ENCODE results near the gene MAST3.
A peak's percentile ranks its signal among the peaks of the same experiment; 100 is the strongest.

The MAST3 gene

GRCh38 chr19:18097217-18097992 lies at the start of gene MAST3:
MAST3 (plus strand) TSS chr19:18097778; CDS start chr19:18097793, 15 bp downstream.
- peak; percentile 80 to 87 for DNase-seq (ENCODE audit: low read depth in 1 of 2, low spot score in 1 of 2)

GRCh38 chr19:18049385-18049784 lies 48.2 kb upstream of the MAST3 start:
- no peak for DNase-seq (ENCODE audit: low read depth in 1 of 2, low spot score in 1 of 2)

DNA sequence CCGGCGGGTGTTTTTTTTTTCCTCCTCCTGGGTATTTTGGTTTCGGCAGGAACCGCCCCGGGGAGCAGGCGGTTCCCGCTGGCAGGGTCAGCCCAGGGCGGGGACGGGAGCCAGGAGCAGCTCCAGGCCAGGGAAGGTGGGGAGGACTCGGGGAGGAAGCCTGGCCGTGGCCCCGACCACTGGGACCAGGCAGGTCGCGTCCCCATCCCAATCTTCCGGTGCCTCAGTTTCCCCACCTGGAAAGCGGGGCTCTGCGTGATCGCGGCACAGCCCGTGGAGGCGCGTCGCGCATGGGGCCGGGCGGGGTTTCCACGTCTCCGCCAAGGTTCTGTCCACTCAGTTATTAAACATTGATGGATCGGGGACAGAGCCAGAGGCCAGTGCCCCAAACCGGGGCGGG lies 45.7 kb upstream of the MAST3 start:
- DNase-seq (ENCODE audit: low read depth in 1 of 2, low spot score in 1 of 2), result no peak

- DNase-seq (ENCODE audit: low read depth in 1 of 2, low spot score in 1 of 2), result no peak
Measured at GRCh38 chr19:18053576-18054219, 43.9 kb upstream of the MAST3 start.

DNA sequence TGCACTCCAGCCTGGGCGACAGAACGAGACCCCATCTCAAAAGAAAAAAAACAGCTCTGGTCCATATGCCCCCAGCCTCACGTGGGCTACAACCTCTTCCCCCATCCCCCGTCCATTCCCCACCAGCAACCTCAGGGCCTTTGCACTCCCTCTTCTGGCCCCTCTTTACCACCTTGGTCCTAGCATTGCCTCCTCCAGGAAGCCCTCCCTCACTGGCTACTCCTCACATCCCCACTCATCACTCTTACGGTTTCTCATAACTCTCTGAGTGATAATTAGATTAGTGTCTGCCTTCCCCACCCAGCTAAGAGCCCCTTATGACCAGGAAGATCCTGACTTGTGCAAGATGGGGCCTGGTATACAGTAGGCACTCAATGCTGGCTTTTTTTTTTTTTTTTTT lies 41.6 kb upstream of the MAST3 start:
- no peak for DNase-seq (ENCODE audit: low read depth in 1 of 2, low spot score in 1 of 2)

- no peak for DNase-seq (ENCODE audit: low read depth in 1 of 2, low spot score in 1 of 2)
Measured at GRCh38 chr19:18057557-18057956, 40.0 kb upstream of the MAST3 start.

GRCh38 chr19:18058208-18059009 lies 39.2 kb upstream of the MAST3 start:
- DNase-seq (ENCODE audit: low read depth in 1 of 2, low spot score in 1 of 2), result peak; percentile 64 to 69

DNA sequence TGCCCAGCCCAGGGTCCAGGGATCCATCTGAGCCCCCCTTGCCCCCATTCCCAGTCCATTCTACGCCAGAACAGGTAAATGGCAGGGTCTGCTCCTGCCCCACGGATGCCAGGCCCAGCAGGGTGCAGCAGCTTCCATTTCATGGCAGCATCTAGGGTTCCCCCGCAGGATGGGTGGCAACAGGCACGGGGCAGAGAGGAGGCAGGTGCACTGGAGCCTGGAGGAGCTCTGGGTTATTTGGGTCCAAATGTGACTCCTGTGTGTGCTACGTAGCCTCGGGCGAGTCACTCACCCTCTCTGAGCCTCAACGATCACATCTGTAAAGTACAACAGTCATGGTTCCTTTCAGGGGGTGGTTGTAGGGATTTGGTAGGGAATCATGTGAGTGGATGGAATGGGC lies 38.3 kb upstream of the MAST3 start:
- DNase-seq (ENCODE audit: low read depth in 1 of 2, low spot score in 1 of 2), result no peak

GRCh38 chr19:18059902-18060301 lies 37.7 kb upstream of the MAST3 start:
- DNase-seq (ENCODE audit: low read depth in 1 of 2, low spot score in 1 of 2), result no peak

DNA sequence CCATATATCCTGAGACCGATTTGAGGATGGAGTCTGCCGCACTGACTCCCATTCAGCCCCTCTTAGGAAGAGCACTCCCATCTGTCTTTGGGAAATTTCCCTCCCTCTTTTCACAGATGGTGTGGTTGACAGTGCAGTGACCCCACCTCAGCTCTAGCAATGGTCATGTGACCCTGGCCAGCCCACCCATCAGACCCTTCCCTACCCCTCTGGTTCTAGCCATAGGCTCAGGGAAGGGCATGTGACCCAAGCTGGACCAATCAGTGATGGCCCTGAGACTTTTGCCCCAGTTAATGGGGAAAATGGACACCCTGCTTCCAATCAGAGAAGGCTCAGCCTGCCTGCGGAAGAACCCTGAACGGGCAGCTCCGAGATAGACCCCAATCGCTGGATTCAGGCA lies 37.1 kb upstream of the MAST3 start:
- no peak for DNase-seq (ENCODE audit: low read depth in 1 of 2, low spot score in 1 of 2)

DNA sequence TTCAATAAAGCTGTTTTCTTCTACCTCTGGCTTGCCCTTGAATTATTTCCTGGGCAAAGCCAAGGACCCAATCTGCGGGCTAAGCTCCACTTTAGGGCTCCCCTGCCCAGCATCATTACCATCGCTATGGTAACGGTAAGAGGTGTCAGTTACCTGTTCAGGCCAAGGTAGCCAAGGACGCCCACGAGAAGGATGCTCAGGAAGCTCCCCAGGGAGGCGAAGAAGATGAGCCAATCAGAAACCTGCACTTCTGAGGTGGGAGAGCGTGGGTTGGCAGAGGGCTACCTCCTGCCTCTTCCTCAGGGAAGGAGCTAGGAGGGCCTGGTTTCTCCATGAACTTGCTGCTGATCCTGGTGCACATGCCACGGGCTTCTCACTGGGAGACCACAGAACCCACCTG lies 35.5 kb upstream of the MAST3 start:
- no peak for DNase-seq (ENCODE audit: low read depth in 1 of 2, low spot score in 1 of 2)

- DNase-seq (ENCODE audit: low read depth in 1 of 2, low spot score in 1 of 2), result no peak
Measured at GRCh38 chr19:18063463-18063862, 34.1 kb upstream of the MAST3 start.

DNA sequence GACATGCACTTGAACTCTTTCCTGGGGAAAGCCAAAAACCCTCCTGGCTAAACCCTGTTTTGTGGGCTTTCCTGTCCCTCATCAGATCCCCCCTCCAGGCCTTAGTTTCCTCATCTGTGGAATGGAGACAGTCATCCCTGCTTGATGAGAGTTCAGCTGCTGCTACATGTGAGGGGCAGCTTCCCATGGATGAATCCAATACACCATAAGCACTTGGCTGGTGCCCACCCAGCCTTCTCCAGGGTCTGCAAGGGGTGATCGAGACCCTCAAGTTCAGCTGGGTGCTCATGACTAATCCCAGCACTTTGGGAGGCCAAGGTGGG lies 32.4 kb upstream of the MAST3 start:
- no peak for DNase-seq (ENCODE audit: low read depth in 1 of 2, low spot score in 1 of 2)

DNA sequence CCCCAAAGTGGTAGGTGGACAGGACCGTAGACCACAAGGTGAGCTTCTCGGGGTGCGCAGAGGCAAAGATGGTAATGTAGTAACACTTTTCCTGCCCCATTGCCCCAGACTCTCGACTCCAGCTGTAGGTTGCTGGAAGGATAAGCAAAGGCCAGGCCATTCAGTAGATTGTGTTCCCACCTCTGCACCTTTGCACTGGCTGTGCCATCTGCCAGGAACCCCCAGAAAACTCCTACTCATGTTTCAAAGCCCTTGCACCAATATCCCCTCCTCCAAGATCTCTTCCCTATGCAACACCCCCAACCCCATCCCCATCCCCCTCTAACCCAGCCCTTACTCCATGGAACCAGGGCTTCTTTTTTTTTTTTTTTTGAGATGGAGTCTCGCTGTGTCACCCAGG lies 29.2 kb upstream of the MAST3 start:
- DNase-seq (ENCODE audit: low read depth in 1 of 2, low spot score in 1 of 2), result no peak

DNA sequence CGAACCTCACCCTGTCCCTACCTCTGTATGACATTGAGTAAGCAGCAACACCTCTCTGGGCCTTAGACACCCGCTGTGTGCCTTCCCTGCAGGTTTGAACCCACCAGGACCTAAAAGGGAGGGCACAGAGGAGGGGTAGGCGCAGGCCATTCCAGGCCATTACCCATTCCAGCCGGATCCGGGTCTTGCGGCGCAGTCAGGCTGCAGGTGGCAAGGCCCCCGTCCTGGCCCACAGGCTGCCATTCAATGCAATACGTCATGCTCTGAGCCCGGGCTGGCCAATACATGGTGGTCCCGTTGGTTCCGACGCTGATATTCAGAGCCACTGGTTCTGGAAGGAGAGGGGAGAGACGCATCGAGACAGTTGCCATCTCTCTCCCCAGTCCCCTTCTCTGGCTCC lies 28.2 kb upstream of the MAST3 start:
- no peak for DNase-seq (ENCODE audit: low read depth in 1 of 2, low spot score in 1 of 2)

GRCh38 chr19:18070181-18070580 lies 27.4 kb upstream of the MAST3 start:
- DNase-seq (ENCODE audit: low read depth in 1 of 2, low spot score in 1 of 2), result no peak

DNA sequence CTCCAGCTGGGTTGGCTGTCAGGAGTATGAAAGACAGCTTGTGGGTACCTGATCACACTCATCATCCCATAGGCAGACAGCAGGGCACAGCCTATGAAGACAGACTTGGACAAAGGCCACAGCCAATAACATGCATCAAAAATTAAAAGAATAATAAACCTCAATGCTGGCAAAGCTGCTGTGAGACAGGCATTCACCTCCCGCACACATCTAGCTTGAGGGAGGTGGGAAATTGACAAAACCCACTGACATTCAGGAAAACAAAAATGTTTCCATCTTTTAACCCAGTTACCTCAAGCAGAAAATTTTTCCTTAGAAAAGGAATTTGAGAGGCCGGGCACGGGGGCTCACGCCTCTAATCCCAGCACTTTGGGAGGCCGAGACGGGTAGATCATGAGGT lies 25.2 kb upstream of the MAST3 start:
- no peak for DNase-seq (ENCODE audit: low read depth in 1 of 2, low spot score in 1 of 2)

- DNase-seq (ENCODE audit: low read depth in 1 of 2, low spot score in 1 of 2), result no peak
Measured at GRCh38 chr19:18073197-18073596, 24.4 kb upstream of the MAST3 start.

GRCh38 chr19:18074192-18074591 lies 23.4 kb upstream of the MAST3 start:
- no peak for DNase-seq (ENCODE audit: low read depth in 1 of 2, low spot score in 1 of 2)

DNA sequence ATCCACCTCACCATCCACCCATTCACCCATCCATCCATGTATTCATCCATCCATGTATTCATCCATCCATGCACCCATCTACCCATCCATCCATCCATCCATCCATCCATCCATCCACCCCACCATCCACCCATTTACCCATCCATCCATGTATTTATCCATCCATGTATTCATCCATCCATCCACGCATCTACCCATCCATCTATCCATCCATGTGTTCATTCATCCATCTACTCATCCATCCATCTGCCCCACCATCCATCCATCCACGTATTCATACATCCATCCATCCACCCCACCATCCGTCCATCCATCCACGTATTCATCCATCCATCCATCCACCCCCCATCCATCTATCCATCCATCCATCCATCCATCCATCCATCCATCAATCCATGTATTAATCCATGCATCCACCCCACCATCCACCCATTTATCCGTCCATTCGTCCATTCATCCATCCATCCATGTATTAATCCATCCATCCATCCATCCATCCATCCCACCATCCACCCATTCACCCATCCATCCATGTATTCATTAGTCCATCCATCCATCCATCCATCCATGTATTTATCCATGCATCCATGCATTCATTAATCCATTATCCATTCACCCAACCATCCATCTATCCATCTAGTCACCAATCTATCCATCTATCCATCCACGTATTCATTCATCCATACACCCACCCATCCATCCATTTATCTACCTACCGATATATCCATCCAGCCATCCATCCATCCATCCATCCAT lies 13.5 kb upstream of the MAST3 start:
- no peak for DNase-seq (ENCODE audit: low read depth in 1 of 2, low spot score in 1 of 2)

GRCh38 chr19:18085702-18086457 lies 11.7 kb upstream of the MAST3 start:
- DNase-seq (ENCODE audit: low read depth in 1 of 2, low spot score in 1 of 2), result no peak
